ENCODE data around the gene ATP2B2.

The ATP2B2 gene

GRCh38 chr3:10489746-10490483, 15.5 kb downstream of the ATP2B2 start:
- H3K27me3 ChIP-seq (ENCODE audit: control insufficient read depth, insufficient read depth, low read length) = peaks cover 31% of the 10 kb centered on the region
- no peak overlapping the region for H3K4me3 ChIP-seq (ENCODE audit: low read length)
- no peaks in the 10 kb centered on the region for H3K9me3 ChIP-seq (replicated peaks; ENCODE audit: low read length)
- no peaks in the 10 kb centered on the region for H3K4me1 ChIP-seq (ENCODE audit: control insufficient read depth, insufficient read depth, low read length)
- no peak overlapping the region for H3K4me2 ChIP-seq (ENCODE audit: low read length)
- H3K9ac ChIP-seq (ENCODE audit: low read depth, low read length) = no peak overlapping the region
- H3K36me3 ChIP-seq (ENCODE audit: insufficient read depth, low read length) = no peaks in the 10 kb centered on the region

GRCh38 chr3:10487988-10488633, 17.3 kb downstream of the ATP2B2 start:
- no peaks in the 10 kb centered on the region for H3K9me3 ChIP-seq (replicated peaks; ENCODE audit: low read length)
- no peaks in the 10 kb centered on the region for H3K36me3 ChIP-seq (ENCODE audit: insufficient read depth, low read length)
- peaks cover 36% of the 10 kb centered on the region for H3K27me3 ChIP-seq (ENCODE audit: control insufficient read depth, insufficient read depth, low read length)
- no peaks in the 10 kb centered on the region for H3K4me1 ChIP-seq (ENCODE audit: control insufficient read depth, insufficient read depth, low read length)
- H3K9ac ChIP-seq (ENCODE audit: low read depth, low read length) = no peak overlapping the region
- no peak overlapping the region for H3K4me3 ChIP-seq (ENCODE audit: low read length)
- H3K4me2 ChIP-seq (ENCODE audit: low read length) = no peak overlapping the region

GRCh38 chr3:10485806-10486205, 19.6 kb downstream of the ATP2B2 start:
- H3K4me3 ChIP-seq (ENCODE audit: low read length) = no peak overlapping the region
- H3K9ac ChIP-seq (ENCODE audit: low read depth, low read length) = no peak overlapping the region
- H3K4me1 ChIP-seq (ENCODE audit: control insufficient read depth, insufficient read depth, low read length) = no peaks in the 10 kb centered on the region
- no peaks in the 10 kb centered on the region for H3K9me3 ChIP-seq (replicated peaks; ENCODE audit: low read length)
- peaks cover 21% of the 10 kb centered on the region for H3K27me3 ChIP-seq (ENCODE audit: control insufficient read depth, insufficient read depth, low read length)
- H3K4me2 ChIP-seq (ENCODE audit: low read length) = no peak overlapping the region
- H3K36me3 ChIP-seq (ENCODE audit: insufficient read depth, low read length) = no peaks in the 10 kb centered on the region

DNA sequence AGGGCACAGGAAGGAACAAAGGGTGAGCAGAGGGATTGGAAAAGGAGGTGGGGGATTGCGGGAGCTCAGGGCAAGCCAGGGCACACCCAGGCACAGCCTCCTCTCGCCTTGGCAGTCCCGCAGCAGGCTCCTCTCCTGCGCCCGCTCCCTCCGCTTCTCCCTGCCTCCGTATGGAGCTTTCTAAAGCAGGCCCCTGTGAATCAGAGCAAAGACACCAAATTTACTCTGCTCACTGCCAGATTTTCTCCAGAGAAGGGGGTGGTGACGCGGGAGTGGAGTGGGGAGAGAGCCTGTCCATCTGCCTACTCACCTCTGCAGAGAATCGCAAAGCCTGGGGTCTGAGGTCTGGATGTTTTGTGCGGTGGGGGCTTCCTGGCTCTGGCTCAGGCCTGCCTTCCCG, 20.0 kb downstream of the ATP2B2 start:
- Histone ChIP-seq H3K9ac (ENCODE audit: low read depth, low read length) (no peak overlapping the region), H3K4me2 (ENCODE audit: low read length) (no peak overlapping the region), H3K36me3 (ENCODE audit: insufficient read depth, low read length) (no peaks in the 10 kb centered on the region), H3K9me3 (replicated peaks; ENCODE audit: low read length) (no peaks in the 10 kb centered on the region), H3K4me1 (ENCODE audit: control insufficient read depth, insufficient read depth, low read length) (no peaks in the 10 kb centered on the region), H3K4me3 (ENCODE audit: low read length) (no peak overlapping the region), H3K27me3 (ENCODE audit: control insufficient read depth, insufficient read depth, low read length) (peaks cover 21% of the 10 kb centered on the region)

DNA sequence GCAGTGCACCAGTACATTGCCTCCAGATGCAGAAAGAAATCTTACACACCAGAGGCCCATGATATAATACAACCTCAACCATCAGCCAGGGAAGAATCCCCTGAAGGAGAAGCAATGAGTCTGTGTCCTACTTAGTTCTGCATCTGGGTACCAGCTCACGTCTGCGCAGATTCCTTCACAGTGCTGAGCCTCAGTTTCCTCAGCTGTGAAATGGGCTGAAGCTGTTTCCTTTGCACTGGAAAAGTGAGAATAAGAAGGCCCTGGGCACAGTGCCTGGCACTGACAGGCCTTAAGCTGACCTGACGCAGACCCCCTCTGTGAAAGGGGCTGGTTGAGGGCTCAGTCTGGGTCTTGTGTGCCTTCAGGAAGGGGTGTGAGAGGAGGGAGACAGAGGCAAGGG, 20.7 kb downstream of the ATP2B2 start:
- no peak overlapping the region for H3K4me3 ChIP-seq (ENCODE audit: low read length)
- no peak overlapping the region for H3K9ac ChIP-seq (ENCODE audit: low read depth, low read length)
- no peak overlapping the region for H3K4me2 ChIP-seq (ENCODE audit: low read length)
- H3K36me3 ChIP-seq (ENCODE audit: insufficient read depth, low read length) = no peaks in the 10 kb centered on the region
- H3K9me3 ChIP-seq (replicated peaks; ENCODE audit: low read length) = no peaks in the 10 kb centered on the region
- H3K27me3 ChIP-seq (ENCODE audit: control insufficient read depth, insufficient read depth, low read length) = peaks cover 20% of the 10 kb centered on the region
- no peaks in the 10 kb centered on the region for H3K4me1 ChIP-seq (ENCODE audit: control insufficient read depth, insufficient read depth, low read length)

DNA sequence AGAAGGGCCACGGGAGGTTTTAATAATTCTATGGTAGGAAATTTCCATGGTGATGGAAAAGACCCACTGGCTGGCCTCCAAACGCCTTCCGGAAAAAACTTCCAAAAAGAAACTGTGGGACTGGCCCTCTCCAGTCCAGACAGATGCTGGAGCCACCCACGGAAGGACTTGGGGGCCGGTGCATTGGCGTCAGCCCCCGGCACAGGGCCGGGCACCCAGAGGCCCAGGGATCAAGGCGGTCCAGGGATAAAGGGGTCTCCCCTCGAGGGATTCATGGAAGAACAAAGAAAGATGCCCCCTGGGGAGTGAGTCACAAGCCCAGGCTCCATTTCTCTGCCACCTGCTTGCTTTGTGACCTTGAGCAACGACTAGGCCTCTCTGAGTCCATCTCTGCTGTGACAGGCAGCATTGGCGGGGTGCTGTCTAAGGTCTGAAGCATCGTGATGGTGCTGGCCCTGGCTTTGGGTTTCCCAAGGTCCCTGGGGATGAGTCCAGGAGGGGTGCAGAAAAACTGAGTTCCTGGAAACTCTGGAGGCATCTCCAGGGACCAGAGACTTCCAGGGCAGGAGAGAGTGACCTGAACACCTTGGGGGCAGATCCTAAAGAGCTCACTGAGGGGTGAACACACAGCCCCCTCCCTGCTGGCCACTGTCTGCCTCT, 21.6 kb downstream of the ATP2B2 start:
- H3K4me3 ChIP-seq (ENCODE audit: low read length) = no peak overlapping the region
- no peaks in the 10 kb centered on the region for H3K9me3 ChIP-seq (replicated peaks; ENCODE audit: low read length)
- H3K9ac ChIP-seq (ENCODE audit: low read depth, low read length) = no peak overlapping the region
- no peak overlapping the region for H3K4me2 ChIP-seq (ENCODE audit: low read length)
- no peaks in the 10 kb centered on the region for H3K4me1 ChIP-seq (ENCODE audit: control insufficient read depth, insufficient read depth, low read length)
- no peaks in the 10 kb centered on the region for H3K36me3 ChIP-seq (ENCODE audit: insufficient read depth, low read length)
- H3K27me3 ChIP-seq (ENCODE audit: control insufficient read depth, insufficient read depth, low read length) = peaks cover 17% of the 10 kb centered on the region

DNA sequence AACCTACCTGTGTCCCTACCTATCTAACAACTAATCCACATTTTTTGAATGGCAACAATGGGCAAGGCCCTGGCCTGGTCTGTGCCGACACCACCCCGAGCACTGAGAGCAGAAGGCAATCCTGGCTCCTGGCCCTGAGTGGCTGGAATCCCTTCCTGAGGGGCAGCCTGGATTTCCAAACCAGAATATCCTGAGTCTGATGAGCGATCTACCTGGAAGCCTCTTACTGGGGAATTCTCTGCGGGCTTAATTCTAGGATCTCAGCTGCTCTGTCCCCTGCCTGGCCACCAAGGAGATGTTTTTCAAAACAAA, 22.1 kb downstream of the ATP2B2 start:
- no peak overlapping the region for H3K9ac ChIP-seq (ENCODE audit: low read depth, low read length)
- H3K4me3 ChIP-seq (ENCODE audit: low read length) = no peak overlapping the region
- no peak overlapping the region for H3K4me2 ChIP-seq (ENCODE audit: low read length)
- H3K4me1 ChIP-seq (ENCODE audit: control insufficient read depth, insufficient read depth, low read length) = no peaks in the 10 kb centered on the region
- no peaks in the 10 kb centered on the region for H3K9me3 ChIP-seq (replicated peaks; ENCODE audit: low read length)
- H3K27me3 ChIP-seq (ENCODE audit: control insufficient read depth, insufficient read depth, low read length) = peaks cover 17% of the 10 kb centered on the region
- H3K36me3 ChIP-seq (ENCODE audit: insufficient read depth, low read length) = no peaks in the 10 kb centered on the region

DNA sequence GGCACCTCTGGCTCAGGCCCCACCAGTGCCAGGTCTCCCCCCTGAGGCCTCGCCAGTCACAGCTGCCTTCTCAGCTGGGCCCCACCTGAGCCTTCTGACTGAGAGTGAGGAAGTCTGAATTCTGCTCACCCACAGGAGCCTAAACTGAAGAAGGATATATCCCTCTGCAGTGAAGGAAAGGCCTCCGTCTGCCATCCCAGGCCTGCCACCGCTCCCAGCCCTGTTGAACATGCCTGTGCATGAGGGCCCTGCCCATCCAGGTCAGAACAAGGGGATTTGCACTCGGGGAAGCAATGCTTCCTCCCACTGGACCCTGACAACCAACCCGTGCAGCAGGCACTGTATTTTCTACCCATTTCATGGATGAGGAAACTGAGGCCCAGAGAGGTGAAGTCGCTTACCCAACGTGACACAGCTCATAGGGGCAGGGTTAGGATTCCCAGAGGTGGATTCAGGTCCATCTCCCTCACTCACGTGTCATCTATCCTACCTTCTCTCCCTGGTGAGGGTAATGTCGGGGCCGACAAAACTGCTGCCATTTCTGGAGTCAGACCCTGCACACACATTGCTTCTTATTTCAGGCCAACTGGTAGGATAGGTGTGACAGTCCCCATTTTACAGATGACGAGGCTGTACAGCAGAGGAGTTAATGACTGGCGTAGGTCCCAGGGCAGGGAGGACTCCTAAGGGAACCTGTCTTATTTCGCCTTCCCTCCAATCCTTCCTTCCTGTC, 22.6 kb downstream of the ATP2B2 start:
- no peak overlapping the region for H3K4me2 ChIP-seq (ENCODE audit: low read length)
- no peaks in the 10 kb centered on the region for H3K4me1 ChIP-seq (ENCODE audit: control insufficient read depth, insufficient read depth, low read length)
- H3K4me3 ChIP-seq (ENCODE audit: low read length) = no peak overlapping the region
- no peak overlapping the region for H3K9ac ChIP-seq (ENCODE audit: low read depth, low read length)
- peaks cover 17% of the 10 kb centered on the region for H3K27me3 ChIP-seq (ENCODE audit: control insufficient read depth, insufficient read depth, low read length)
- no peaks in the 10 kb centered on the region for H3K36me3 ChIP-seq (ENCODE audit: insufficient read depth, low read length)
- H3K9me3 ChIP-seq (replicated peaks; ENCODE audit: low read length) = no peaks in the 10 kb centered on the region

DNA sequence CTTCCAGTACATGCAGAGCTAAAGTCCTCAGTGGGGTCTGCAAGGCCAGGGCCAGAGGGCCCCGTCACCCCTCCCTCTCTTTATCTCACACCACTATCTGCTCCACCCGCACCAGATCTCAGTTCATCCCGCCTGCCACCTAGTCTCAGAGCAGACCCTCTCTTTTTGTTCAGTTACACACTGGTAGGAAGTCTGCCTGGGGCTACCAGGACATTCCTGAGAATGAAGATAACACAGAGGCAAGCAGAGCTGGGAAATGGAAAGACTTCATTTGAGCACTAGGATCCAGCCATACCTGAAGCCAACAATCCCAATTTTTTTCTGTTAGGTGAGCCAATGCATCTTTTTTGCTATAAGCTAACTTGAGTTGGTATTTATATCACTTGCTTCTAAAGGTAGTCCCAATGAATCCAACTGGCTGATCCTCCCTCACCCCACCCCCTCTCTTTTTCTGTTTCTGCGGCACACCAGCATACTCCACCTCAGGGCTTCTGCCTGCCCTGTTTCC, 24.5 kb downstream of the ATP2B2 start:
- Histone ChIP-seq H3K4me1 (ENCODE audit: control insufficient read depth, insufficient read depth, low read length) (no peaks in the 10 kb centered on the region), H3K9me3 (replicated peaks; ENCODE audit: low read length) (no peaks in the 10 kb centered on the region), H3K4me3 (ENCODE audit: low read length) (no peak overlapping the region), H3K27me3 (ENCODE audit: control insufficient read depth, insufficient read depth, low read length) (peaks cover 22% of the 10 kb centered on the region), H3K9ac (ENCODE audit: low read depth, low read length) (no peak overlapping the region), H3K36me3 (ENCODE audit: insufficient read depth, low read length) (no peaks in the 10 kb centered on the region), H3K4me2 (ENCODE audit: low read length) (no peak overlapping the region)

DNA sequence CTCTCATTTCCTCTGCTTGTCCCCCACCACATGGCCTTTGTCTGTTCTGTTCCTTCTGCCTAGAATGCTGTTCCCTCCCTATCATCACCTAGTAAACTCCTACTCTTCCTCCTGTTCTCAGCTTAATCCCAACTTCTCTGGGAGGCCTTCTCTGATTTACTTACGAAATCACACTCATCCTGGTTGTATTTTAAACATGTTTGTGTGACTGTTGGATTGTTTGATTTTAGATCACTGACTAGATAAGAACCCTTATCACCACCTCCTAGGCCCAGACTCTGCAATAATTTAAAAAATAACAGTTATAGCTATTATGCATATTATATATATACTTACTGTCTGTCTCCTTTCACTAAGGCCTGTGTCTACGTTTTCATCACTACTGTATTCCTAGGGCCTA, 26.1 kb downstream of the ATP2B2 start:
- no peaks in the 10 kb centered on the region for H3K4me1 ChIP-seq (ENCODE audit: control insufficient read depth, insufficient read depth, low read length)
- no peak overlapping the region for H3K4me2 ChIP-seq (ENCODE audit: low read length)
- H3K9ac ChIP-seq (ENCODE audit: low read depth, low read length) = no peak overlapping the region
- H3K36me3 ChIP-seq (ENCODE audit: insufficient read depth, low read length) = no peaks in the 10 kb centered on the region
- H3K27me3 ChIP-seq (ENCODE audit: control insufficient read depth, insufficient read depth, low read length) = peaks cover 25% of the 10 kb centered on the region
- H3K9me3 ChIP-seq (replicated peaks; ENCODE audit: low read length) = no peaks in the 10 kb centered on the region
- no peak overlapping the region for H3K4me3 ChIP-seq (ENCODE audit: low read length)

DNA sequence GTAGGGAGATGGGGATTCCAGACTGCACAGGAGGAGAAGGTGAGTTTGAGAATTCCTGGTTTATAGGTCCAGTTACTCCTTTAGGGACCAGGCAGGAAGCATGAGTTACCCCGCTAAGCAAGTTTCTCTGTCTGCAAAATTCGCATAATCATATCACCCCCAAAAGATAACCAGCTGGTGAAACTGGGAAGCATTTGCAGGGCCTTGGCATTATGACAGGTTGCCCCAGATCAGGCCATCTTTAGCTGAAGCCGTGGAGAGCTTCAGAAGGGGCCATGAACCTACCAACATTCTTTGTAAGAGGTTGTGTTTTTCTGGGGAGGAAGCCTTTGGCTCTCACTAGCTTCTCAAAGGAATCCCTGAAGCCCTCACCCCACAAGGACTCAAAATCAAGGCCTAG, 29.4 kb downstream of the ATP2B2 start:
- Histone ChIP-seq H3K27me3 (ENCODE audit: control insufficient read depth, insufficient read depth, low read length) (peaks cover 41% of the 10 kb centered on the region), H3K4me3 (ENCODE audit: low read length) (no peak overlapping the region), H3K9ac (ENCODE audit: low read depth, low read length) (no peak overlapping the region), H3K4me2 (ENCODE audit: low read length) (no peak overlapping the region), H3K36me3 (ENCODE audit: insufficient read depth, low read length) (no peaks in the 10 kb centered on the region), H3K4me1 (ENCODE audit: control insufficient read depth, insufficient read depth, low read length) (no peaks in the 10 kb centered on the region), H3K9me3 (replicated peaks; ENCODE audit: low read length) (no peaks in the 10 kb centered on the region)
